Ectodermal cell (in vitro differentiated cells): Measurements from ENCODE around the gene IL4R.
"Not testable (repeated sequence)": the region's sequence is repeated elsewhere in the genome, so short reads cannot be mapped to it uniquely, and the experiment has no call there.

Source experiments
- H3K27ac ChIP-seq: 2 replicates; pipeline ENCODE4 v1.7.0; 2013; ENCODE audit warnings: mild to moderate bottlenecking, low read depth, low read length; ENCODE audit not compliant: insufficient read depth, poor library complexity, severe bottlenecking
- H3K27me3 ChIP-seq: 2 replicates; pipeline ENCODE4 v1.7.0; 2013; ENCODE audit warnings: mild to moderate bottlenecking, low read length; ENCODE audit not compliant: insufficient read depth, control insufficient read depth, poor library complexity, severe bottlenecking
- H3K36me3 ChIP-seq: one replicate; pipeline ENCODE4 v1.7.0; 2013; ENCODE audit warnings: low read length; ENCODE audit not compliant: control insufficient read depth, insufficient read depth
- H3K4me1 ChIP-seq: one replicate; pipeline ENCODE4 v1.7.0; 2013; ENCODE audit warnings: low read length; ENCODE audit not compliant: control insufficient read depth, insufficient read depth
- H3K4me3 ChIP-seq: 2 replicates; pipeline ENCODE4 v1.7.0; 2013; ENCODE audit warnings: low read depth, low read length, control low read depth; ENCODE audit not compliant: insufficient read depth
- H3K9me3 ChIP-seq: 2 replicates; pipeline ENCODE4 v1.7.0; 2013; ENCODE audit warnings: mild to moderate bottlenecking, low read length, moderate library complexity; ENCODE audit not compliant: control insufficient read depth
- WGBS, 2 experiments: methylation state at CpG; one replicate each; pipeline ENCODE4 v1.1.7; 2013; ENCODE audit warnings: missing lambda C conversion rate in 2 of 2; 5-methylcytosine and 5-hydroxymethylcytosine counted together

Gene IL4R

DNA sequence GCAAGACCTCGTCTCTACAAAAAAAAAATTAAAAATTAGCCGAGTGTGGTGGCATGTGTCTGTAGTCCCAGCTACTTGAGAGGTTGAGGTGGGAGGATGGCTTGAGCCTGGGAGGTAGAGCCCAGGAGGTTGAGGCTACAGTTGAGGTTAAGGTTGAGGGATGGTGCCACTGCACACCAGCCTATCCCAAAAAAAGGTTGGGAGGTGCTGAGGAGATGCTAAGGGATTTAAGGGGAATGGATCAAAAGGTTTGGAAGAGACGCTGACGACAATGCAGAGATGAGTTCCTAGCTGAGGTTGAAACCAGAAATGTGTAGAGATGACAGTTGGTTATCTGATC is 40.5 kb upstream of the IL4R start:
- H3K4me1 ChIP-seq: no peaks in the 10 kb centered on the region
- H3K27ac ChIP-seq: no peak overlapping the region
- WGBS, 2 experiments: 94 to 95% methylated on average over 4 of the region's 4 CpGs
- H3K9me3 ChIP-seq: no peaks in the 10 kb centered on the region
- H3K36me3 ChIP-seq: no peaks in the 10 kb centered on the region
- H3K27me3 ChIP-seq: no peaks in the 10 kb centered on the region
- no peak overlapping the region for H3K4me3 ChIP-seq

DNA sequence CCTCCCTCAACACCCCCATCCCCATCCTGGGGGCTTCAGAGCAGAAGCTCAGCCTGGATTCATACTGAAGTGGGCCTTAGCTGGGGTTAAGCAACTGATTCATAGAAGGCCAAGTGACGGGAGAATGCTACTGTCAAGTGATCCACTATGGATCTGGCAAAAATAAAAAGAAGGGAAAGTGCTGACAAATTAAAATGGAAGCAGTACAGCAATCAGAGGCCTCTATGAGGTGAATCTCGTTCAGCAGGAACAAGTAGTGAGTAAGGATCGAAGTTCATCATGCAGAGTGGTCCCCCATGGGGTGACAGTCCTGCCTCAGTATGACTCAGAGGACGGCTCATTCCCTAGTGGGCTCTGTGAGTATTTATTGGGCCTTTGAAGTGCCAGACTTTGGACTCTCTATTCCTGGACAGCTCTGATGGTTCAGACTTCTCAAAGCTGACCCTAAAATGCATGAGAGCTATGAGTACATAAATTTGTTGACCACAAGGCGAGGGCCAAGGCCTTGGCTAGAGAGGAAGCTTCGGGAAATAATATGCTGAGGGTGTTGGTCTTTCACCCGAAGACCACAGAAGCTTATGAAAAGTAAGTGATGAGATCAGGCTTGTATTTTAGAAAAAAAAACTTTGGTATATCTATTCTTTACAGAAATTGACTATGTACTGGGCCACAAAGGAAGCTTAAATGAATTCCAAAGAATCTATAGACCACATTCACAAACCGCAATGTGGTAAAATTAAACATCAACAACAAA is 39.9 kb upstream of the IL4R start:
- H3K36me3 ChIP-seq: no peaks in the 10 kb centered on the region
- no peaks in the 10 kb centered on the region for H3K27me3 ChIP-seq
- no peaks in the 10 kb centered on the region for H3K9me3 ChIP-seq
- WGBS, 2 experiments: 91 to 93% methylated on average over 8 of the region's 8 CpGs
- H3K4me3 ChIP-seq: no peak overlapping the region
- no peaks in the 10 kb centered on the region for H3K4me1 ChIP-seq
- H3K27ac ChIP-seq: no peak overlapping the region

GRCh38 chr16:27274424-27274874 is 39.3 kb upstream of the IL4R start:
- WGBS, 2 experiments: 89 to 96% methylated on average over 7 of the region's 7 CpGs
- H3K27me3 ChIP-seq, H3K27ac ChIP-seq, H3K4me3 ChIP-seq, H3K9me3 ChIP-seq, H3K36me3 ChIP-seq, H3K4me1 ChIP-seq: not testable (repeated sequence)

DNA sequence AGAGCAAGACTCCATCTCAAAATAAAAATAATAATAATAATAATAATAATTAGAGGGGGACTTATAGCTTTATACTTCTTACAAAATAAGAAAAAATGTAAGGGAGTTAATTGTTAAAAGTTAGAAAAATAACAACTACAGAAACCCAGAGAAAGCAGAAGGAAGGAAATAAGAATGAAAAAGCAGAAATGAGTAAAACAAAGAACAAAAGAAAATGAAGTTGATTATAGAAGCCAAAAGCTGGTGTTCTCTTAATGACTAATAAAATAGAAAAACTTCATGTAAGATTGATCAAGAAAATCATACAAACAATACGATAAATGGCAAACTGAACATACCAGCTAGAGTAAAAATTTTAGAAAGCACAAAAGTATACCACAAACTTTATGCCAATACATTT is 38.4 kb upstream of the IL4R start:
- Histone ChIP-seq H3K27ac (no peak overlapping the region), H3K9me3 (no peaks in the 10 kb centered on the region), H3K4me3 (no peak overlapping the region), H3K27me3 (no peaks in the 10 kb centered on the region), H3K4me1 (no peaks in the 10 kb centered on the region), H3K36me3 (no peaks in the 10 kb centered on the region)
- WGBS, 2 experiments: 100% methylated on average over 1 of the region's 1 CpG; no CpG with 5 or more reads in 1 of the 2 experiments

DNA sequence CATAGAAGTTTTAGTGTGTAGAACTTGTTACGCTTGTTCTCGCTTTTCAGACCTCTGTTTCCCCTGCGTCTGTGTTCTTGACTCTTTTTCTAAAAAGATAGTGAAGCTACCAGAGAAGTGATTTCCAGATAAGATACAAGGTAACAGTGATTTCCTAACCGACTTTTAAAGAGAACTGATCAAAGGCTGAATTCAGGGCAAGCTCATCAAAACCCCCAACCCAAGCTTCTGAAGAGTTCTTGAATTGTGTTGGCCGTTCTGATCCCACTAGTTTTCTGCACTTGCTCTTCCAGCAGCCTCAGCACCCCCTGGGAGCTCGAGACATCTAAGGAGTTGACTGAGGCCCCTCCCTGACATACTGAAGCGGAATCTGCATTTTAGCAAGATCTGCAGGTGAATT is 32.5 kb upstream of the IL4R start:
- Histone ChIP-seq H3K4me3 (no peak overlapping the region), H3K27me3 (no peaks in the 10 kb centered on the region), H3K4me1 (no peaks in the 10 kb centered on the region), H3K36me3 (no peaks in the 10 kb centered on the region), H3K27ac (no peak overlapping the region), H3K9me3 (no peaks in the 10 kb centered on the region)
- 77% methylated on average over 7 of the region's 7 CpGs for WGBS, 2 experiments

DNA sequence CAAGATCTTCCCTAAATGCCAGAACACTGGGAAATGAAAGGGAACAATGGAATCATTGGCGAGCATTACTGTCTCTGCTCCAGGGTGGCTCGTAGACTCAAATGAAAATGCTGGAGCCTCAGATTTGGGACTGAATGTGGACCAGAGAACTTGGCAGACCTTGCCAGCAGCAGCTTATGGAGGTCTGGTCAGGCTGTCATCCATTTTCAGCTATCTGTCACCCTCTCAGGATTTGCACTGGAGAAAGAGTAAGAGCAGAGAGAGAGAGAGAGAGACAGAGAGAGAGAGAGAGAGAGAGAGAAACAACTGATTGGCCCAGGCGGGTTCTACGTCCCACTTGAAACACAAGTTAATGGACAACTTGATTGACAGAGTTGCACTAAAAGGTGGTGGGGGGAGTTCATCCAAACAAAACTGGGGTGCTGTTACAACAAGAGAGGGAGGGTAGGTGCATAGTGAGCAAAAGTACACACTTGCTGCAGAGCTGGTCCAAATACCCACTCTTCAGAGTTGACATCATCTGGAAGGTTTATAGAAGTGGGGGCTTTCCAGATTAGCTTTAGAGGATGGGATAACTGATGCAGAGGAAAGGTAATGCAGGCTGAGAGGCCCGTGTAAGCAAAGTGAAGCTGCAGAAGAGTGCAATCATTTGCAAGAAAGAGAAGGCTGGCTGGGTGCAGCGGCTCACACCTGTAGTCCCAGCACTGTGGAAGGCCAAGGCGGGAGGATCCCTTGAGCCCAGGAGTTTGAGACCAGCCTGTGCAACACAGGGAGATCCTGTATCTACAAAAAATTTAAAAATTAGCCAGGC is 28.7 kb upstream of the IL4R start:
- no peaks in the 10 kb centered on the region for H3K27me3 ChIP-seq
- H3K9me3 ChIP-seq: no peaks in the 10 kb centered on the region
- no peak overlapping the region for H3K27ac ChIP-seq
- H3K4me1 ChIP-seq: no peaks in the 10 kb centered on the region
- H3K4me3 ChIP-seq: no peak overlapping the region
- WGBS, 2 experiments: 90% methylated on average over 7 of the region's 7 CpGs
- no peaks in the 10 kb centered on the region for H3K36me3 ChIP-seq

- Histone ChIP-seq H3K9me3 (no peaks in the 10 kb centered on the region), H3K27ac (no peak overlapping the region), H3K4me1 (no peaks in the 10 kb centered on the region), H3K27me3 (no peaks in the 10 kb centered on the region), H3K4me3 (no peak overlapping the region), H3K36me3 (no peaks in the 10 kb centered on the region)
- 91 to 96% methylated on average over 6 of the region's 6 CpGs for WGBS, 2 experiments
Measured at GRCh38 chr16:27285676-27286196, 28.0 kb upstream of the IL4R start.

- H3K27me3 ChIP-seq: no peaks in the 10 kb centered on the region
- no peak overlapping the region for H3K27ac ChIP-seq
- no peaks in the 10 kb centered on the region for H3K36me3 ChIP-seq
- H3K4me3 ChIP-seq: no peak overlapping the region
- no peaks in the 10 kb centered on the region for H3K4me1 ChIP-seq
- H3K9me3 ChIP-seq: no peaks in the 10 kb centered on the region
- 87 to 93% methylated on average over 4 of the region's 4 CpGs for WGBS, 2 experiments
Measured at GRCh38 chr16:27286451-27286850, 27.3 kb upstream of the IL4R start.

- no peaks in the 10 kb centered on the region for H3K4me1 ChIP-seq
- no peak overlapping the region for H3K4me3 ChIP-seq
- 95 to 96% methylated on average over 8 of the region's 8 CpGs for WGBS, 2 experiments
- no peaks in the 10 kb centered on the region for H3K36me3 ChIP-seq
- H3K27me3 ChIP-seq: no peaks in the 10 kb centered on the region
- H3K9me3 ChIP-seq: no peaks in the 10 kb centered on the region
- no peak overlapping the region for H3K27ac ChIP-seq
Measured at GRCh38 chr16:27287051-27287811, 26.5 kb upstream of the IL4R start.

- 92 to 93% methylated on average over 11 of the region's 11 CpGs for WGBS, 2 experiments
- Histone ChIP-seq H3K27me3 (no peaks in the 10 kb centered on the region), H3K27ac (no peak overlapping the region), H3K4me3 (no peak overlapping the region), H3K4me1 (no peaks in the 10 kb centered on the region), H3K36me3 (no peaks in the 10 kb centered on the region), H3K9me3 (no peaks in the 10 kb centered on the region)
Measured at GRCh38 chr16:27287887-27288286, 25.9 kb upstream of the IL4R start.
